Psoas muscle (tissue), 8 donors: ENCODE data around the gene OTX2. TPM values are rescaled to one million over a fixed set of nuclear protein-coding genes. Genes with fewer than 3 reads are reported as not detected.

Experiments
- ATAC-seq, 4 donors: fragments of 200-7000 bp; cut with Tn5 transposase; one replicate each; pipeline ENCODE4 v1.9.1; 2020; ENCODE audit warnings: moderate library complexity in 3 of 4, mild to moderate bottlenecking in 2 of 4
- DNase-seq, 2 donors: peaks; one replicate each; pipeline ENCODE4 v3.0.0-alpha.2; 2020
- H3K27ac ChIP-seq: fragments of 200-600 bp; one replicate; pipeline ENCODE4 v1.8.0; 2022
- H3K27me3 ChIP-seq, 3 donors: fragments of 200-600 bp in 1 of 3; one replicate each; pipeline versions ENCODE4 v1.6.1 to v1.8.0; 2013 to 2022; ENCODE audit warnings: low read length in 2 of 3, mild to moderate bottlenecking in 2 of 3, moderate library complexity in 1 of 3; ENCODE audit not compliant: insufficient read depth in 3 of 3
- H3K36me3 ChIP-seq, 2 donors: fragments of 200-600 bp in 1 of 2; one replicate each; pipeline versions ENCODE4 v1.6.1 to v1.8.0; 2013 to 2022; ENCODE audit warnings: low read depth in 1 of 2, mild to moderate bottlenecking in 1 of 2, moderate library complexity in 1 of 2; ENCODE audit not compliant: insufficient read depth in 1 of 2
- H3K4me1 ChIP-seq: fragments of 200-600 bp; one replicate; pipeline ENCODE4 v1.8.0; 2022
- H3K4me3 ChIP-seq: fragments of 200-600 bp; one replicate; pipeline ENCODE4 v1.8.0; 2022; ENCODE audit warnings: mild to moderate bottlenecking
- H3K9me3 ChIP-seq: fragments of 200-600 bp; one replicate; pipeline ENCODE4 v1.8.0; 2022
- CTCF ChIP-seq: fragments of 200-600 bp; IDR thresholded peaks from one replicate; pipeline ENCODE4 v1.8.0; 2022; ENCODE audit warnings: antibody characterized with exemption
- WGBS, 3 donors: extraction: QIAGEN DNeasy Blood & Tissue Kit; methylation state at CpG; one replicate each; pipeline versions ENCODE4 v1.1.6 to v1.1.7; 2013; 5-methylcytosine and 5-hydroxymethylcytosine counted together
- intact Hi-C, 2 donors: fragments of 100-400 bp; cut with DNase I; formaldehyde crosslinking; loops; one replicate each; pipeline versions ENCODE4 v1.11.0 to v1.14.2; 2022
- long read RNA-seq, 2 donors: library from polyadenylated mRNA; unstranded; transcript quantifications; one replicate each; pipeline ENCODE4 v2.0.0, GENCODE V29; 2021
- polyA plus RNA-seq, 3 donors: library from polyadenylated mRNA; stranded (reverse); fragments of 200-250 nt; gene quantifications; one replicate each; pipeline ENCODE4 v1.2.3, GENCODE V29; 2013
- total RNA-seq, 4 donors: library from RNA; stranded (reverse); fragmentation: NEBNext Ultra II Directional in 2 of 4; extraction: Animal tissue kit (Norgen Biotek cat#: 25700) in 2 of 4; gene quantifications; one replicate each; pipeline versions ENCODE4 v1.2.1 to v1.2.4, GENCODE V29; 2021 to 2023
- donor health status: healthy with polysubstance abuse.
- donor health status: DM: no; HTN: no; CAD: no; lungs with moderate emphysema.
- donor health status: Bipolar disorder and iron deficiency.
- donor health status: healthy.
- donor health status: DM: yes; HTN: yes; CAD: no.
- donor health status: DM: no; HTN: no; CAD: no.
- donor health status: DM: no; HTN: no; CAD: no.
- donor health status: DM: yes; HTN: yes; CAD: no.

The OTX2 gene
- total RNA-seq (not detected), polyA plus RNA-seq (not detected)
- long read RNA-seq, donor 1: 0 reads
- long read RNA-seq, donor 2: 0 reads

- DNase-seq: no peak
- Histone ChIP-seq H3K27ac (no peak within 1 kb of the TSS), H3K4me3 (peak within 1 kb of the TSS; percentile 52), H3K9me3 (no peaks in the 10 kb centered on the region), H3K4me1 (peaks cover 7% of the 10 kb centered on the region), H3K36me3 (no peaks in the 10 kb centered on the region), H3K27me3 (peaks cover 11 to 99% (median 55%) of the 10 kb centered on the region in 3 donors)
- TF ChIP-seq CTCF: no peak
- intact Hi-C loops: no loop called here
- 18 to 26% (median 25%) methylated on average over 15 of the region's 15 CpGs for WGBS, 3 donors
- ATAC-seq: no peak
These were observed at the start of gene OTX2 for GRCh38 chr14:56810147-56810719. Gene OTX2 (minus strand): TSS chr14:56810479. CDS start chr14:56805456, 5,023 bp downstream.

- H3K27ac ChIP-seq: no peak overlapping the region
- no peaks in the 10 kb centered on the region for H3K9me3 ChIP-seq
- ATAC-seq: no peak
- intact Hi-C loops: no loop called here
- peaks cover 2 to 27% (median 4%) of the 10 kb centered on the region in 3 donors for H3K27me3 ChIP-seq
- no peak for TF ChIP-seq CTCF
- no peak overlapping the region for H3K4me3 ChIP-seq
- no peaks in the 10 kb centered on the region for H3K4me1 ChIP-seq
- DNase-seq: no peak
- H3K36me3 ChIP-seq: no peaks in the 10 kb centered on the region
- WGBS, 3 donors: 29 to 46% (median 44%) methylated on average over 8 of the region's 8 CpGs
These were observed 48.1 kb upstream of the OTX2 start for GRCh38 chr14:56858422-56858821.

- Histone ChIP-seq H3K27ac (no peak overlapping the region), H3K4me1 (no peaks in the 10 kb centered on the region), H3K9me3 (no peaks in the 10 kb centered on the region), H3K36me3 (no peaks in the 10 kb centered on the region), H3K4me3 (no peak overlapping the region), H3K27me3 (peaks cover 4 to 27% (median 4%) of the 10 kb centered on the region in 3 donors)
- no peak for ATAC-seq
- WGBS, 3 donors: 59 to 62% (median 62%) methylated on average over 6 of the region's 6 CpGs
- intact Hi-C loops: no loop called here
- DNase-seq: no peak
- TF ChIP-seq CTCF: no peak
These were observed 46.9 kb upstream of the OTX2 start for GRCh38 chr14:56857216-56857615.

GRCh38 chr14:56855891-56856461 lies 45.7 kb upstream of the OTX2 start:
- 4 to 5% (median 4%) methylated on average over 9 of the region's 9 CpGs for WGBS, 3 donors
- Histone ChIP-seq H3K4me1 (no peaks in the 10 kb centered on the region), H3K27ac (no peak overlapping the region), H3K27me3 (peaks cover 4 to 27% (median 7%) of the 10 kb centered on the region in 3 donors), H3K9me3 (no peaks in the 10 kb centered on the region), H3K4me3 (no peak overlapping the region), H3K36me3 (no peaks in the 10 kb centered on the region)
- intact Hi-C loops: no loop called here
- TF ChIP-seq CTCF: no peak
- DNase-seq: no peak
- no peak for ATAC-seq
